K562 (cell line): ENCODE results near the gene WDR1. TPM values are rescaled to one million over a fixed set of nuclear protein-coding genes. Genes with fewer than 3 reads are reported as not detected.

Source experiments
- ATAC-seq: fragments of 200-7000 bp; cut with Tn5 transposase; 3 replicates; pipeline ENCODE4 v1.9.1; 2020; ENCODE audit warnings: moderate library complexity
- BruUV-seq: library from RNA; stranded (reverse); fragments of 400-500 nt; replicated peaks from 2 replicates; lab custom pipeline; 2021; lab: Mats Ljungman, UMichigan
- CTCF ChIA-PET: fragments of 300-600 bp; formaldehyde crosslinking; extraction: SDS; loops from one replicate; lab custom pipeline; 2021; ENCODE audit warnings: low intra/inter-chr PET ratio; lab: Yijun Ruan, JAX
- POLR2A ChIA-PET: fragments of 300-600, 350-650 bp; sonication (Branson Sonifier 250); formaldehyde crosslinking; extraction: SDS; loops from one replicate; lab custom pipeline; 2021; ENCODE audit warnings: antibody characterized with exemption, inconsistent platforms; lab: Yijun Ruan, JAX
- DNase-seq, 4 experiments: peaks; one replicate each; pipeline versions ENCODE4 v3.0.0 to v3.0.0-alpha.2; 2011 to 2018; ENCODE audit warnings: low spot score in 3 of 4, mixed read lengths in 3 of 4; ENCODE audit errors: extremely low read depth in 1 of 4
- FAIRE-seq: peaks from 2 replicates; lab custom pipeline; 2011; peaks lifted over from hg19 to GRCh38; lab: Jason Lieb, UNC
- H2AFZ ChIP-seq: 2 replicates; pipeline ENCODE4 v1.6.0; 2011; ENCODE audit warnings: low read depth, low read length, control low read depth, inconsistent platforms
- H3K27ac ChIP-seq: fragments of 200-600 bp; 3 replicates; pipeline ENCODE4 v1.8.0; 2011; ENCODE audit warnings: low read depth, mild to moderate bottlenecking, control low read depth, inconsistent platforms, low read length, moderate library complexity, mixed read lengths; ENCODE audit errors: extremely low read depth
- H3K27me3 ChIP-seq, 2 experiments: fragments of 300-600 bp in 1 of 2; 2 replicates in 1 of 2; 3 replicates in 1 of 2; pipeline versions ENCODE4 v1.6.0 to v1.8.0; 2011; ENCODE audit warnings: inconsistent platforms in 2 of 2, low read length in 2 of 2, mild to moderate bottlenecking in 1 of 2, mixed read lengths in 1 of 2, moderate library complexity in 1 of 2; ENCODE audit not compliant: control insufficient read depth in 2 of 2, insufficient read depth in 2 of 2
- H3K36me3 ChIP-seq: fragments of 300-600 bp; 3 replicates; pipeline ENCODE4 v1.8.0; 2011; ENCODE audit warnings: mild to moderate bottlenecking, low read length, inconsistent platforms; ENCODE audit not compliant: control insufficient read depth, insufficient read depth
- H3K4me1 ChIP-seq, 2 experiments: fragments of 200-600 bp in 1 of 2; replicated peaks in 1 of 2; 2 replicates in 1 of 2; 3 replicates in 1 of 2; pipeline versions ENCODE4 v1.5.1 to v1.8.0; 2011; ENCODE audit warnings: inconsistent platforms in 2 of 2, low read length in 2 of 2, mild to moderate bottlenecking in 1 of 2, mixed read lengths in 1 of 2, moderate library complexity in 1 of 2; ENCODE audit not compliant: control insufficient read depth in 2 of 2, insufficient read depth in 2 of 2
- H3K4me2 ChIP-seq: 2 replicates; pipeline ENCODE4 v1.6.1; 2011; ENCODE audit warnings: low read length, control low read depth, inconsistent platforms, mixed read lengths; ENCODE audit not compliant: insufficient read depth
- H3K4me3 ChIP-seq: fragments of 200-600 bp; sonication (generic), shearing (Covaris generic); 2 replicates; pipeline ENCODE4 v1.5.1; 2016; ENCODE audit warnings: control low read depth, inconsistent platforms
- H3K79me2 ChIP-seq: fragments of 200-600 bp; 3 replicates; pipeline ENCODE4 v1.8.0; 2011; ENCODE audit warnings: low read length, inconsistent platforms; ENCODE audit not compliant: control insufficient read depth, insufficient read depth
- H3K9ac ChIP-seq, 2 experiments: 2 replicates each; pipeline versions ENCODE4 v1.6.0 to v1.6.1; 2011; ENCODE audit warnings: low read depth in 2 of 2, low read length in 2 of 2, control low read depth in 1 of 2, inconsistent platforms in 1 of 2, mild to moderate bottlenecking in 1 of 2, mixed read lengths in 1 of 2; ENCODE audit not compliant: insufficient read depth in 1 of 2
- H3K9me1 ChIP-seq: one replicate; pipeline ENCODE4 v1.6.0; 2011; ENCODE audit warnings: inconsistent platforms, mild to moderate bottlenecking, low read length, moderate library complexity; ENCODE audit not compliant: control insufficient read depth, insufficient read depth
- H3K9me3 ChIP-seq: replicated peaks from 2 replicates; pipeline ENCODE4 v1.5.1; 2011; ENCODE audit warnings: low read depth, low read length, inconsistent platforms; ENCODE audit not compliant: control insufficient read depth, insufficient read depth
- H4K20me1 ChIP-seq: replicated peaks from 2 replicates; pipeline ENCODE4 v1.6.1; 2011; ENCODE audit warnings: low read length, inconsistent platforms, mixed read lengths; ENCODE audit not compliant: control insufficient read depth, insufficient read depth
- CTBP1 ChIP-seq: fragments of 450-650 bp; IDR thresholded peaks from 2 replicates; pipeline ENCODE4 v1.6.1; 2016; ENCODE audit warnings: borderline replicate concordance
- KDM2B ChIP-seq: fragments of 250-450 bp; sonication (Bioruptor Pico); IDR thresholded peaks from 2 replicates; pipeline ENCODE4 v1.8.0; 2021; ENCODE audit warnings: mild to moderate bottlenecking, moderate library complexity
- MCM5 ChIP-seq: fragments of 450-650 bp; IDR thresholded peaks from 2 replicates; pipeline ENCODE4 v1.6.1; 2016; ENCODE audit warnings: low read depth
- MYBL2 ChIP-seq, 2 experiments: fragments of 450-650 bp in 1 of 2; sonication (generic) in 1 of 2; formaldehyde crosslinking in 1 of 2; IDR thresholded peaks; 2 replicates each; pipeline versions ENCODE4 v1.6.1 to v1.8.1; 2017 to 2022; ENCODE audit warnings: borderline replicate concordance in 1 of 2, inconsistent platforms in 1 of 2, low read depth in 1 of 2, mild to moderate bottlenecking in 1 of 2, missing genetic modification reagents in 1 of 2, moderate library complexity in 1 of 2
- POLR2H ChIP-seq: IDR thresholded peaks from 2 replicates; pipeline ENCODE4 v1.6.1; 2016; ENCODE audit warnings: missing genetic modification characterization, low read depth, mild to moderate bottlenecking, control low read depth, missing compliant biosample characterization, moderate library complexity
- PRPF4 ChIP-seq: fragments of 200-400 bp; formaldehyde crosslinking; IDR thresholded peaks from one replicate; pipeline ENCODE4 v1.6.1; 2017; ENCODE audit warnings: low read length, low read depth, mild to moderate bottlenecking; ENCODE audit not compliant: insufficient read depth, poor library complexity, severe bottlenecking
- PURB ChIP-seq: sonication (generic); formaldehyde crosslinking; IDR thresholded peaks from 2 replicates; pipeline ENCODE4 v1.9.0; 2021; ENCODE audit warnings: low read depth, mild to moderate bottlenecking, missing genetic modification reagents
- RBFOX2 ChIP-seq: fragments of 200-400 bp; formaldehyde crosslinking; IDR thresholded peaks from 2 replicates; pipeline ENCODE4 v1.6.1; 2017; ENCODE audit warnings: low read depth, mild to moderate bottlenecking, low read length, moderate library complexity
- RBM22 ChIP-seq: fragments of 200-400 bp; formaldehyde crosslinking; IDR thresholded peaks from 2 replicates; pipeline ENCODE4 v1.6.1; 2018; ENCODE audit warnings: low read length, low read depth; ENCODE audit not compliant: poor library complexity, severe bottlenecking
- WGBS: fragments of 100-300 bp; shearing (Covaris generic); methylation state at CpG from one replicate; pipeline ENCODE4 v1.1.6; 2016; ENCODE audit warnings: low coverage, mixed read lengths; ENCODE audit not compliant: insufficient coverage; ENCODE audit errors: missing lambda C conversion rate; 5-methylcytosine and 5-hydroxymethylcytosine counted together
- in situ Hi-C: fragments of 300-500 bp; cut with MboI; formaldehyde crosslinking; loops from 4 replicates; pipeline ENCODE4 v1.15.0; 2018; ENCODE audit warnings: inconsistent platforms, mixed read lengths
- intact Hi-C: fragments of 100-400 bp; cut with micrococcal nuclease; formaldehyde crosslinking; loops from 2 replicates; pipeline ENCODE4 v1.14.2; 2022
- polyA plus RNA-seq, 8 experiments: library from polyadenylated mRNA; depleted of rRNA in 4 of 8; stranded (reverse) in 5 of 8; unstranded in 3 of 8; fragments of >200 nt; fragmentation: Nextera tagmentation in 2 of 8; fragmentation: Illumina TruSeq in 1 of 8; extraction: Ambion mirVana in 2 of 8; extraction: Trizol in 1 of 8; gene quantifications; 2 replicates each; pipeline versions ENCODE4 v1.2.1 to v1.2.3, GENCODE V29; 2011 to 2014; ENCODE audit warnings: inconsistent platforms in 1 of 8, missing spikeins in 1 of 8
- total RNA-seq, 7 experiments: library from RNA; depleted of rRNA in 6 of 7; stranded (reverse); fragments of >200 nt in 6 of 7; fragmentation: Illumina TruSeq in 2 of 7; extraction: Trizol in 2 of 7; gene quantifications; 2 replicates each; pipeline versions ENCODE4 v1.2.1 to v1.2.3, GENCODE V29; 2011 to 2021; ENCODE audit warnings: low replicate concordance in 1 of 7
- TF ChIP-seq, protein P1 (sequence below): fragments of 450-650 bp; IDR thresholded peaks from 2 replicates; pipeline ENCODE4 v1.6.1; 2017; ENCODE audit warnings: antibody characterized with exemption
- TF ChIP-seq, protein P2 (sequence below): fragments of 200-400 bp; formaldehyde crosslinking; IDR thresholded peaks from 2 replicates; pipeline ENCODE4 v1.6.1; 2017; ENCODE audit warnings: mild to moderate bottlenecking, low read depth, low read length, moderate library complexity
- TF ChIP-seq, protein P3 (sequence below): fragments of 450-650 bp; formaldehyde crosslinking; IDR thresholded peaks from 2 replicates; pipeline ENCODE4 v1.4.0; 2020; ENCODE audit warnings: mild to moderate bottlenecking, mixed read lengths

Gene WDR1
- total and polyA plus RNA-seq, 9 of the 15 experiments (the other 6 are each of a cell fraction or from before 2014, with no cell fraction given), result 16.1 to 213 (median 125) TPM

DNA sequence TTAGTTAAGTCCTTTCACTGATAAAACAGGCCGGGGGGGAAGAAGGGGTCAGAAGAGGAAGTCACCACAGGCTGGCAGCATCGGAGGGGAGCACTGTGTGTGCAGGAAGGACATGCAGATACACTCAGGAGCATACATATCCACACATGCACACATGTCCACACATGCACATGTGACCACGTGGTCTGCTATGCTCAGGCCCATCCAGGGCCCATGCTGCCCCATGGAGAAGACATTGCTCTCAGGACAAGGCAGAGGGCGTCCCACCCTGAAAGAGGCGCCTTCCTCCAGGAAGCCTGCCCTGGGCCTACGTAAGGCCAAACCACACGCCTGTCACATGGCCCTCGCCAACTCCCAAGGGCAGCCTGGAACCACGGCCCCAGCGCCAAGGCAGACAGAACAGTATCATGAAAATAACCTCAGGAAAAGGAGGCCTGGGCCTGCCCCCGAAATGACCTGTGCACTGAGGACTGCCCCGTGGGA lies 15.8 kb downstream of the WDR1 start:
- Histone ChIP-seq H3K27me3 (no peaks in the 10 kb centered on the region), H2AFZ (no peak overlapping the region), H3K79me2 (peaks cover 78% of the 10 kb centered on the region), H3K36me3 (peaks cover 98% of the 10 kb centered on the region), H4K20me1 (peaks cover 42% of the 10 kb centered on the region), H3K9me3 (no peaks in the 10 kb centered on the region), H3K9ac (peak overlapping the region in 1 of 2 experiments; percentile 21; a peak in 1 of 4 replicates), H3K4me3 (no peak overlapping the region), H3K27ac (no peak overlapping the region), H3K4me2 (no peak overlapping the region), H3K9me1 (peaks cover 23% of the 10 kb centered on the region), H3K4me1 (peaks cover 17 to 21% of the 10 kb centered on the region in 2 experiments; a peak in 4 of 5 replicates)
- CTCF ChIA-PET, result no interaction called here
- BruUV-seq, result no TSS peak
- FAIRE-seq, result no peak
- intact Hi-C loops (no loop called here), in situ Hi-C loops (no loop called here)
- peak; percentile 5; the same call in 2 of the 3 replicates for ATAC-seq
- POLR2A ChIA-PET, result interaction anchor here (0.8 to 1.3 kb wide), 4 partner anchors 8 to 241 kb away, joined by 3 to 6 read pairs (median 4); no protein-coding TSS in a partner anchor
- no peak for DNase-seq
- WGBS, result 87% methylated on average over 8 of the region's 12 CpGs
- TF ChIP-seq, protein P1, sequence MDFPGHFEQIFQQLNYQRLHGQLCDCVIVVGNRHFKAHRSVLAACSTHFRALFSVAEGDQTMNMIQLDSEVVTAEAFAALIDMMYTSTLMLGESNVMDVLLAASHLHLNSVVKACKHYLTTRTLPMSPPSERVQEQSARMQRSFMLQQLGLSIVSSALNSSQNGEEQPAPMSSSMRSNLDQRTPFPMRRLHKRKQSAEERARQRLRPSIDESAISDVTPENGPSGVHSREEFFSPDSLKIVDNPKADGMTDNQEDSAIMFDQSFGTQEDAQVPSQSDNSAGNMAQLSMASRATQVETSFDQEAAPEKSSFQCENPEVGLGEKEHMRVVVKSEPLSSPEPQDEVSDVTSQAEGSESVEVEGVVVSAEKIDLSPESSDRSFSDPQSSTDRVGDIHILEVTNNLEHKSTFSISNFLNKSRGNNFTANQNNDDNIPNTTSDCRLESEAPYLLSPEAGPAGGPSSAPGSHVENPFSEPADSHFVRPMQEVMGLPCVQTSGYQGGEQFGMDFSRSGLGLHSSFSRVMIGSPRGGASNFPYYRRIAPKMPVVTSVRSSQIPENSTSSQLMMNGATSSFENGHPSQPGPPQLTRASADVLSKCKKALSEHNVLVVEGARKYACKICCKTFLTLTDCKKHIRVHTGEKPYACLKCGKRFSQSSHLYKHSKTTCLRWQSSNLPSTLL, result no peak
- TF ChIP-seq, protein P2, sequence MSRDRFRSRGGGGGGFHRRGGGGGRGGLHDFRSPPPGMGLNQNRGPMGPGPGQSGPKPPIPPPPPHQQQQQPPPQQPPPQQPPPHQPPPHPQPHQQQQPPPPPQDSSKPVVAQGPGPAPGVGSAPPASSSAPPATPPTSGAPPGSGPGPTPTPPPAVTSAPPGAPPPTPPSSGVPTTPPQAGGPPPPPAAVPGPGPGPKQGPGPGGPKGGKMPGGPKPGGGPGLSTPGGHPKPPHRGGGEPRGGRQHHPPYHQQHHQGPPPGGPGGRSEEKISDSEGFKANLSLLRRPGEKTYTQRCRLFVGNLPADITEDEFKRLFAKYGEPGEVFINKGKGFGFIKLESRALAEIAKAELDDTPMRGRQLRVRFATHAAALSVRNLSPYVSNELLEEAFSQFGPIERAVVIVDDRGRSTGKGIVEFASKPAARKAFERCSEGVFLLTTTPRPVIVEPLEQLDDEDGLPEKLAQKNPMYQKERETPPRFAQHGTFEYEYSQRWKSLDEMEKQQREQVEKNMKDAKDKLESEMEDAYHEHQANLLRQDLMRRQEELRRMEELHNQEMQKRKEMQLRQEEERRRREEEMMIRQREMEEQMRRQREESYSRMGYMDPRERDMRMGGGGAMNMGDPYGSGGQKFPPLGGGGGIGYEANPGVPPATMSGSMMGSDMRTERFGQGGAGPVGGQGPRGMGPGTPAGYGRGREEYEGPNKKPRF, result no peak
- TF ChIP-seq RBM22 (peak; percentile 55), RBFOX2 (peak; percentile 70), PURB (no peak), KDM2B (CRISPR knock-in tag) (no peak), MYBL2 (IDR thresholded peaks at IDR 0.05; ENCODE audit: low read depth) (no peak), MYBL2 (CRISPR knock-in tag; IDR thresholded peaks at IDR 0.05; ENCODE audit: borderline replicate concordance) (no peak), MCM5 (no peak), PRPF4 (no peak), POLR2H (tag) (no peak), CTBP1 (no peak)
- TF ChIP-seq, protein P3, sequence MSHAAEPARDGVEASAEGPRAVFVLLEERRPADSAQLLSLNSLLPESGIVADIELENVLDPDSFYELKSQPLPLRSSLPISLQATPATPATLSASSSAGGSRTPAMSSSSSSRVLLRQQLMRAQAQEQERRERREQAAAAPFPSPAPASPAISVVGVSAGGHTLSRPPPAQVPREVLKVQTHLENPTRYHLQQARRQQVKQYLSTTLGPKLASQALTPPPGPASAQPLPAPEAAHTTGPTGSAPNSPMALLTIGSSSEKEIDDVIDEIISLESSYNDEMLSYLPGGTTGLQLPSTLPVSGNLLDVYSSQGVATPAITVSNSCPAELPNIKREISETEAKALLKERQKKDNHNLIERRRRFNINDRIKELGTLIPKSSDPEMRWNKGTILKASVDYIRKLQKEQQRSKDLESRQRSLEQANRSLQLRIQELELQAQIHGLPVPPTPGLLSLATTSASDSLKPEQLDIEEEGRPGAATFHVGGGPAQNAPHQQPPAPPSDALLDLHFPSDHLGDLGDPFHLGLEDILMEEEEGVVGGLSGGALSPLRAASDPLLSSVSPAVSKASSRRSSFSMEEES (CRISPR knock-in tag), result no peak
